Lower leg skin (tissue), 3 donors: ENCODE data around the gene MAP7.

Experiments used
- CTCF ChIP-seq, 3 donors: fragments of 450-650 bp; IDR thresholded peaks; one replicate each; pipeline ENCODE4 v1.5.1; 2016; ENCODE audit warnings: antibody characterized with exemption in 3 of 3, mild to moderate bottlenecking in 3 of 3, moderate library complexity in 2 of 3
- POLR2A ChIP-seq, 2 donors: fragments of 450-650 bp; IDR thresholded peaks; one replicate each; pipeline ENCODE4 v1.6.1; 2016 to 2017; ENCODE audit warnings: antibody characterized with exemption in 2 of 2, mild to moderate bottlenecking in 1 of 2, moderate library complexity in 1 of 2

GRCh38 chr6:136594671-136595070 is 44.4 kb upstream of the MAP7 start:
- no peak for TF ChIP-seq CTCF (IDR thresholded peaks at IDR 0.05)
- no peak for TF ChIP-seq POLR2A (IDR thresholded peaks at IDR 0.05)
